Ishikawa (cell line): ENCODE data around the gene TGFBR3.

Experiments used
- CREB1 ChIP-seq: IDR thresholded peaks from 2 replicates; pipeline ENCODE4 v1.6.1; 2012; ENCODE audit warnings: low read depth
- EGR1 ChIP-seq: IDR thresholded peaks from 2 replicates; pipeline ENCODE4 v1.6.1; 2012
- EP300 ChIP-seq: IDR thresholded peaks from 2 replicates; pipeline ENCODE4 v1.6.1; 2012; ENCODE audit warnings: borderline replicate concordance
- REST ChIP-seq: IDR thresholded peaks from 2 replicates; pipeline ENCODE4 v1.6.1; 2012; ENCODE audit warnings: low read depth, mild to moderate bottlenecking
- TAF1 ChIP-seq: IDR thresholded peaks from 2 replicates; pipeline ENCODE4 v1.6.1; 2012; ENCODE audit warnings: low read depth, mild to moderate bottlenecking
- TEAD4 ChIP-seq: IDR thresholded peaks from 2 replicates; pipeline ENCODE4 v1.6.1; 2012
- YY1 ChIP-seq: IDR thresholded peaks from 2 replicates; pipeline ENCODE4 v1.6.1; 2012; ENCODE audit warnings: low read depth

- TF ChIP-seq TAF1 (no peak), YY1 (no peak), CREB1 (no peak), EP300 (no peak), TEAD4 (no peak), REST (no peak), EGR1 (no peak)
Observed at GRCh38 chr1:91727763-91728162, 158.2 kb downstream of the TGFBR3 start.
